HEK293 (cell line): ENCODE measurements around the gene CHD8.

Experiments
- CTCF ChIA-PET: fragments of 350-600 bp; formaldehyde crosslinking; extraction: SDS; loops from one replicate; lab custom pipeline; 2021; ENCODE audit warnings: antibody characterized with exemption; lab: Yijun Ruan, JAX
- POLR2A ChIA-PET: fragments of 300-600 bp; formaldehyde crosslinking; extraction: SDS; loops from one replicate; lab custom pipeline; 2020; ENCODE audit warnings: antibody characterized with exemption, inconsistent platforms; lab: Yijun Ruan, JAX
- H3K27ac ChIP-seq: fragments of 200-500 bp; sonication (Bioruptor generic); 2 replicates; pipeline ENCODE4 v1.5.1; 2014; ENCODE audit warnings: low read depth, low read length, control low read depth, inconsistent platforms; ENCODE audit errors: extremely low read depth
- H3K36me3 ChIP-seq, 2 experiments: fragments of 200-500 bp in 1 of 2; sonication (Bioruptor generic) in 1 of 2; 1 replicate in 1 of 2; 2 replicates in 1 of 2; pipeline ENCODE4 v1.5.1; 2014 to 2017; ENCODE audit warnings: inconsistent platforms in 2 of 2, low read length in 2 of 2; ENCODE audit not compliant: control insufficient read depth in 2 of 2, insufficient read depth in 1 of 2
- H3K4me1 ChIP-seq: fragments of 200-500 bp; sonication (Bioruptor generic); 2 replicates; pipeline ENCODE4 v1.5.1; 2014; ENCODE audit warnings: mild to moderate bottlenecking, low read length, inconsistent platforms; ENCODE audit not compliant: control insufficient read depth, insufficient read depth
- H3K4me3 ChIP-seq: 2 replicates; pipeline ENCODE4 v1.5.1; 2011; ENCODE audit warnings: low read depth, mild to moderate bottlenecking, control low read depth, low read length, moderate library complexity
- H3K9me3 ChIP-seq: fragments of 200-500 bp; sonication (Bioruptor generic); 2 replicates; pipeline ENCODE4 v1.5.1; 2014; ENCODE audit warnings: low read depth, low read length, inconsistent platforms; ENCODE audit not compliant: control insufficient read depth, insufficient read depth
- PRDM10 ChIP-seq: fragments of 450-650 bp; formaldehyde crosslinking; IDR thresholded peaks from 2 replicates; pipeline ENCODE4 v1.5.1; 2016; ENCODE audit warnings: missing biosample characterization, missing genetic modification characterization
- SP2 ChIP-seq: fragments of 450-650 bp; formaldehyde crosslinking; IDR thresholded peaks from 2 replicates; pipeline ENCODE4 v1.5.1; 2016; ENCODE audit warnings: missing biosample characterization, missing genetic modification characterization
- SP3 ChIP-seq: fragments of 450-650 bp; formaldehyde crosslinking; IDR thresholded peaks from 2 replicates; pipeline ENCODE4 v1.5.1; 2016; ENCODE audit warnings: missing biosample characterization, missing genetic modification characterization
- WT1 ChIP-seq: fragments of 450-650 bp; formaldehyde crosslinking; IDR thresholded peaks from 2 replicates; pipeline ENCODE4 v1.5.1; 2016; ENCODE audit warnings: missing biosample characterization, missing genetic modification characterization
- YY1 ChIP-seq: fragments of 450-650 bp; formaldehyde crosslinking; IDR thresholded peaks from 2 replicates; pipeline ENCODE4 v1.5.1; 2018; ENCODE audit warnings: missing biosample characterization, missing genetic modification characterization
- ZBTB17 ChIP-seq: fragments of 450-650 bp; formaldehyde crosslinking; IDR thresholded peaks from 2 replicates; pipeline ENCODE4 v1.5.1; 2016; ENCODE audit warnings: missing biosample characterization, missing genetic modification characterization
- ZBTB8A ChIP-seq: fragments of 450-650 bp; formaldehyde crosslinking; IDR thresholded peaks from 2 replicates; pipeline ENCODE4 v1.5.1; 2016; ENCODE audit warnings: missing biosample characterization, missing genetic modification characterization
- ZFP37 ChIP-seq: fragments of 450-650 bp; formaldehyde crosslinking; IDR thresholded peaks from 2 replicates; pipeline ENCODE4 v1.5.1; 2016; ENCODE audit warnings: missing biosample characterization, missing genetic modification characterization
- ZFP41 ChIP-seq: fragments of 450-650 bp; formaldehyde crosslinking; IDR thresholded peaks from 2 replicates; pipeline ENCODE4 v1.5.1; 2016; ENCODE audit warnings: missing biosample characterization, missing genetic modification characterization, borderline replicate concordance
- ZNF169 ChIP-seq: fragments of 450-650 bp; formaldehyde crosslinking; IDR thresholded peaks from 2 replicates; pipeline ENCODE4 v1.5.1; 2016; ENCODE audit warnings: missing biosample characterization, missing genetic modification characterization
- ZNF18 ChIP-seq: fragments of 450-650 bp; formaldehyde crosslinking; IDR thresholded peaks from 2 replicates; pipeline ENCODE4 v1.5.1; 2016; ENCODE audit warnings: missing biosample characterization, missing genetic modification characterization
- ZNF184 ChIP-seq: fragments of 450-650 bp; IDR thresholded peaks from 2 replicates; pipeline ENCODE4 v1.5.1; 2018; ENCODE audit warnings: missing biosample characterization, mild to moderate bottlenecking, missing genetic modification characterization
- ZNF214 ChIP-seq: fragments of 450-650 bp; formaldehyde crosslinking; IDR thresholded peaks from 2 replicates; pipeline ENCODE4 v1.5.1; 2017; ENCODE audit warnings: missing biosample characterization, mild to moderate bottlenecking, missing genetic modification characterization, borderline replicate concordance
- ZNF24 ChIP-seq: fragments of 450-650 bp; formaldehyde crosslinking; IDR thresholded peaks from 2 replicates; pipeline ENCODE4 v1.5.1; 2016; ENCODE audit warnings: missing biosample characterization, missing genetic modification characterization
- ZNF311 ChIP-seq: fragments of 450-650 bp; formaldehyde crosslinking; IDR thresholded peaks from 2 replicates; pipeline ENCODE4 v1.5.1; 2017; ENCODE audit warnings: missing biosample characterization, missing genetic modification characterization, borderline replicate concordance
- ZNF335 ChIP-seq: fragments of 450-650 bp; formaldehyde crosslinking; conservative IDR thresholded peaks from 2 replicates; pipeline ENCODE4 v1.5.1; 2016; ENCODE audit warnings: missing biosample characterization, missing genetic modification characterization
- ZNF366 ChIP-seq: fragments of 450-650 bp; formaldehyde crosslinking; conservative IDR thresholded peaks from 2 replicates; pipeline ENCODE4 v1.5.1; 2016; ENCODE audit warnings: missing biosample characterization, missing genetic modification characterization
- ZNF560 ChIP-seq: fragments of 450-650 bp; formaldehyde crosslinking; IDR thresholded peaks from 2 replicates; pipeline ENCODE4 v1.5.1; 2017; ENCODE audit warnings: missing biosample characterization, missing genetic modification characterization, borderline replicate concordance
- ZNF629 ChIP-seq: fragments of 450-650 bp; formaldehyde crosslinking; IDR thresholded peaks from 2 replicates; pipeline ENCODE4 v1.5.1; 2017; ENCODE audit warnings: missing biosample characterization, missing genetic modification characterization
- ZXDB ChIP-seq: fragments of 450-650 bp; formaldehyde crosslinking; IDR thresholded peaks from 2 replicates; pipeline ENCODE4 v1.5.1; 2016; ENCODE audit warnings: missing biosample characterization, missing genetic modification characterization
- TF ChIP-seq, protein P1 (sequence below): fragments of 450-650 bp; formaldehyde crosslinking; IDR thresholded peaks from 2 replicates; pipeline ENCODE4 v1.5.1; 2016; ENCODE audit warnings: missing biosample characterization, missing genetic modification characterization
- TF ChIP-seq, protein P2 (sequence below): fragments of 450-650 bp; formaldehyde crosslinking; IDR thresholded peaks from 2 replicates; pipeline ENCODE4 v1.5.1; 2016; ENCODE audit warnings: missing biosample characterization, missing genetic modification characterization
- TF ChIP-seq, protein P3 (sequence below): fragments of 450-650 bp; formaldehyde crosslinking; IDR thresholded peaks from 2 replicates; pipeline ENCODE4 v1.5.1; 2016; ENCODE audit warnings: missing biosample characterization, missing genetic modification characterization

CHD8 gene, protein sequence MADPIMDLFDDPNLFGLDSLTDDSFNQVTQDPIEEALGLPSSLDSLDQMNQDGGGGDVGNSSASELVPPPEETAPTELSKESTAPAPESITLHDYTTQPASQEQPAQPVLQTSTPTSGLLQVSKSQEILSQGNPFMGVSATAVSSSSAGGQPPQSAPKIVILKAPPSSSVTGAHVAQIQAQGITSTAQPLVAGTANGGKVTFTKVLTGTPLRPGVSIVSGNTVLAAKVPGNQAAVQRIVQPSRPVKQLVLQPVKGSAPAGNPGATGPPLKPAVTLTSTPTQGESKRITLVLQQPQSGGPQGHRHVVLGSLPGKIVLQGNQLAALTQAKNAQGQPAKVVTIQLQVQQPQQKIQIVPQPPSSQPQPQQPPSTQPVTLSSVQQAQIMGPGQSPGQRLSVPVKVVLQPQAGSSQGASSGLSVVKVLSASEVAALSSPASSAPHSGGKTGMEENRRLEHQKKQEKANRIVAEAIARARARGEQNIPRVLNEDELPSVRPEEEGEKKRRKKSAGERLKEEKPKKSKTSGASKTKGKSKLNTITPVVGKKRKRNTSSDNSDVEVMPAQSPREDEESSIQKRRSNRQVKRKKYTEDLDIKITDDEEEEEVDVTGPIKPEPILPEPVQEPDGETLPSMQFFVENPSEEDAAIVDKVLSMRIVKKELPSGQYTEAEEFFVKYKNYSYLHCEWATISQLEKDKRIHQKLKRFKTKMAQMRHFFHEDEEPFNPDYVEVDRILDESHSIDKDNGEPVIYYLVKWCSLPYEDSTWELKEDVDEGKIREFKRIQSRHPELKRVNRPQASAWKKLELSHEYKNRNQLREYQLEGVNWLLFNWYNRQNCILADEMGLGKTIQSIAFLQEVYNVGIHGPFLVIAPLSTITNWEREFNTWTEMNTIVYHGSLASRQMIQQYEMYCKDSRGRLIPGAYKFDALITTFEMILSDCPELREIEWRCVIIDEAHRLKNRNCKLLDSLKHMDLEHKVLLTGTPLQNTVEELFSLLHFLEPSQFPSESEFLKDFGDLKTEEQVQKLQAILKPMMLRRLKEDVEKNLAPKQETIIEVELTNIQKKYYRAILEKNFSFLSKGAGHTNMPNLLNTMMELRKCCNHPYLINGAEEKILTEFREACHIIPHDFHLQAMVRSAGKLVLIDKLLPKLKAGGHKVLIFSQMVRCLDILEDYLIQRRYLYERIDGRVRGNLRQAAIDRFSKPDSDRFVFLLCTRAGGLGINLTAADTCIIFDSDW (N-terminal part only)

DNA sequence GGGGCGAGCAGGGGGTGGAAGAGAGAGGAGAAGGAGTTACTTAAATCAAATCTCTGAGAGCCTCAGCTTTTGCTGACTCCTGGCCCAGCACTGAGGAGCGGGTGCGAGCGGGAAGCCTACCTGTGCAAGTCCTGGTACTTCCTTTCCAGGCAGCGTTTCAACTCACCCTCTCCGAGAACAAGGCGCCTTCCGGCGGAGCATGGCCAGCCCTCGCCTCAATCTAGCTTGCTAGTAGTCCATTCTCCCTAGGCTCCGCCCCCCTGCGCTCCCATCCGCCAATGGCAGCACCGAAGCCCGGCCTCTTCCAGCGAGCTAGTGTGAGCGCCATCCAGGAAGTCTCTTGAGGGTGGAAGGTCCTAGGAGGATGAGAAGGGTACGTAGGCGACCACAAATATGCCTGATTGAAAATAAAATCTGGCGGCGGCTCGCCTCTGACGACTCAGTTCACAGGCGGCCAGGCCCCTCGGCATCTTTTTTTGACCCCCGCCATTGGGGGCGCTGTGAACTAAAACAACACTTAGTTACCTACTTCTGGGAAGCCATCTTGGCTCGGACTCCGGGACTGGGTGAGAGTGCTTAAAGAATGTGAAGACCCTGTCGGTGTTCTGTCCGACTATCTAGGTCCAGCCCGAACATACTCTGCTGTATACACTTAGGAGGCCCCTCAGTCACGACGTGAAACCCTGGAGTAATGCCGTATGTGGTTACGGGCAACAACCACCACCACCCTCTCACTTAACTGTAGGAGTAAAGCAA, at the start of gene CHD8:
CHD8 (minus strand) TSS at position 212 of the 756 bp plus-strand sequence. CDS start 24,480 bp downstream, outside the sequence.
- POLR2A ChIA-PET: interaction anchor here (0.6 to 2.3 kb wide), 16 partner anchors 9 to 261 kb away, joined by 3 to 70 read pairs (median 8); partner anchors contain the start of genes METTL3, RAB2B, SALL2 and SUPT16H
- H3K4me3 ChIP-seq: peak within 1 kb of the TSS; percentile 94
- H3K27ac ChIP-seq: peak within 1 kb of the TSS; percentile 96
- H3K9me3 ChIP-seq: no peaks in the 10 kb centered on the region
- peaks cover 26 to 28% of the 10 kb centered on the region in 2 experiments; a peak in 2 of 3 replicates for H3K36me3 ChIP-seq
- CTCF ChIA-PET: interaction anchor here (0.6 to 3.2 kb wide), 12 partner anchors 9 to 116 kb away, joined by 3 to 16 read pairs (median 4); partner anchors contain the start of gene METTL3
- H3K4me1 ChIP-seq: peaks cover 6% of the 10 kb centered on the region; the same call in 1 of the 2 replicates
- peak; percentile 64; the same call in 1 of the 2 replicates for TF ChIP-seq ZBTB17 (tag by site-specific recombination)
- TF ChIP-seq ZNF184: peak; percentile 29; the same call in 1 of the 2 replicates
- TF ChIP-seq ZNF169: no peak
- no peak; the same call in 1 of the 2 replicates for TF ChIP-seq ZBTB8A (tag by site-specific recombination)
- peak; percentile 95 for TF ChIP-seq PRDM10 (tag by site-specific recombination)
- TF ChIP-seq, protein P1, sequence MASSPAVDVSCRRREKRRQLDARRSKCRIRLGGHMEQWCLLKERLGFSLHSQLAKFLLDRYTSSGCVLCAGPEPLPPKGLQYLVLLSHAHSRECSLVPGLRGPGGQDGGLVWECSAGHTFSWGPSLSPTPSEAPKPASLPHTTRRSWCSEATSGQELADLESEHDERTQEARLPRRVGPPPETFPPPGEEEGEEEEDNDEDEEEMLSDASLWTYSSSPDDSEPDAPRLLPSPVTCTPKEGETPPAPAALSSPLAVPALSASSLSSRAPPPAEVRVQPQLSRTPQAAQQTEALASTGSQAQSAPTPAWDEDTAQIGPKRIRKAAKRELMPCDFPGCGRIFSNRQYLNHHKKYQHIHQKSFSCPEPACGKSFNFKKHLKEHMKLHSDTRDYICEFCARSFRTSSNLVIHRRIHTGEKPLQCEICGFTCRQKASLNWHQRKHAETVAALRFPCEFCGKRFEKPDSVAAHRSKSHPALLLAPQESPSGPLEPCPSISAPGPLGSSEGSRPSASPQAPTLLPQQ (tag by site-specific recombination): 0 out of 2 replicates have a peak, but pooled peaks have one; percentile 24
- TF ChIP-seq, protein P2, sequence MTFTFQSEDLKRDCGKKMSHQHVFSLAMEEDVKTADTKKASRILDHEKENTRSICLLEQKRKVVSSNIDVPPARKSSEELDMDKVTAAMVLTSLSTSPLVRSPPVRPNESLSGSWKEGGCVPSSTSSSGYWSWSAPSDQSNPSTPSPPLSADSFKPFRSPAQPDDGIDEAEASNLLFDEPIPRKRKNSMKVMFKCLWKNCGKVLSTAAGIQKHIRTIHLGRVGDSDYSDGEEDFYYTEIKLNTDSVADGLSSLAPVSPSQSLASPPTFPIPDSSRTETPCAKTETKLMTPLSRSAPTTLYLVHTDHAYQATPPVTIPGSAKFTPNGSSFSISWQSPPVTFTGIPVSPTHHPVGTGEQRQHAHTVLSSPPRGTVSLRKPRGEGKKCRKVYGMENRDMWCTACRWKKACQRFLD (tag by site-specific recombination): no peak
- no peak for TF ChIP-seq ZNF311
- TF ChIP-seq ZNF366 (tag by site-specific recombination): 0 out of 2 replicates have a peak, but pooled peaks have one; percentile 29
- peak; percentile 55; the same call in 1 of the 2 replicates for TF ChIP-seq ZNF24 (tag by site-specific recombination)
- TF ChIP-seq ZFP41: no peak
- TF ChIP-seq ZNF214 (tag by site-specific recombination): no peak
- TF ChIP-seq ZXDB (tag by site-specific recombination): 0 out of 2 replicates have a peak, but pooled peaks have one; percentile 45
- peak; percentile 85 for TF ChIP-seq YY1 (tag by site-specific recombination)
- peak; percentile 59 for TF ChIP-seq ZNF629
- no peak for TF ChIP-seq ZNF560 (tag by site-specific recombination)
- peak; percentile 64; the same call in 1 of the 2 replicates for TF ChIP-seq ZNF18
- peak; percentile 93 for TF ChIP-seq ZNF335 (tag by site-specific recombination)
- no peak for TF ChIP-seq ZFP37 (tag by site-specific recombination)
- TF ChIP-seq SP3 (tag by site-specific recombination): peak; percentile 96
- TF ChIP-seq, protein P3, sequence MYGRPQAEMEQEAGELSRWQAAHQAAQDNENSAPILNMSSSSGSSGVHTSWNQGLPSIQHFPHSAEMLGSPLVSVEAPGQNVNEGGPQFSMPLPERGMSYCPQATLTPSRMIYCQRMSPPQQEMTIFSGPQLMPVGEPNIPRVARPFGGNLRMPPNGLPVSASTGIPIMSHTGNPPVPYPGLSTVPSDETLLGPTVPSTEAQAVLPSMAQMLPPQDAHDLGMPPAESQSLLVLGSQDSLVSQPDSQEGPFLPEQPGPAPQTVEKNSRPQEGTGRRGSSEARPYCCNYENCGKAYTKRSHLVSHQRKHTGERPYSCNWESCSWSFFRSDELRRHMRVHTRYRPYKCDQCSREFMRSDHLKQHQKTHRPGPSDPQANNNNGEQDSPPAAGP (tag by site-specific recombination): 0 out of 2 replicates have a peak, but pooled peaks have one; percentile 4
- TF ChIP-seq SP2 (tag by site-specific recombination): peak; percentile 94
- TF ChIP-seq WT1 (tag by site-specific recombination): no peak
